ENCODE data around the gene PLA2G2C.
"Not testable (repeated sequence)": the region's sequence is repeated elsewhere in the genome, so short reads cannot be mapped to it uniquely, and the experiment has no call there.

The PLA2G2C gene

GRCh38 chr1:20185834-20186782 is at the start of gene PLA2G2C, which contains the start of gene UBXN10:
Gene PLA2G2C (minus strand): TSS chr1:20186518. CDS start chr1:20177363, 9,155 bp downstream.
Gene UBXN10 (plus strand): TSS chr1:20186096. CDS start chr1:20190562, 4,466 bp downstream.
- DNase-seq (ENCODE audit: low read depth in 2 of 2), result peak in 1 of 2 donors; percentile 4

GRCh38 chr1:20234788-20235535 is 48.6 kb upstream of the PLA2G2C start:
- DNase-seq (ENCODE audit: low read depth in 2 of 2), result no peak

DNA sequence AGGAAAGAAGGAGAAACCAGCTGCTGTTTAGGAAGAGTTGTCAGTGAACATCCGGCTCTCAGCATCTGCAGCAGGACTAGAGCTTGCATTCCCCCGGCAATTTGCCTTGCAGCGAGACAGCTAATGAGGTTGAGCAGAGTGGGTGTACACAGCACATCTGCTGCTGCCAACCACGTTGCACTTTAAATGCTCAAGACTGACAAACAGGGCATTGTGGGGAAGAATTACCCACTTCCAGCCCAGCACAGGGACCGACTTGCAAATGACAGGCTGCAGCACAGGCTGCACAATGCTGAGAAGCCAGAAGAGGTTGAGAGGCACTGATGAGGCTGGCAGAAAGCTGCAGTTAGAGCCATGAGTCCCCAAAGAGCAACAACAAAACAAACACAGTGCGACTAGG is 47.5 kb upstream of the PLA2G2C start:
- no peak for DNase-seq (ENCODE audit: low read depth in 2 of 2)

GRCh38 chr1:20233394-20233793 is 47.1 kb upstream of the PLA2G2C start:
- DNase-seq (ENCODE audit: low read depth in 2 of 2), result no peak

DNA sequence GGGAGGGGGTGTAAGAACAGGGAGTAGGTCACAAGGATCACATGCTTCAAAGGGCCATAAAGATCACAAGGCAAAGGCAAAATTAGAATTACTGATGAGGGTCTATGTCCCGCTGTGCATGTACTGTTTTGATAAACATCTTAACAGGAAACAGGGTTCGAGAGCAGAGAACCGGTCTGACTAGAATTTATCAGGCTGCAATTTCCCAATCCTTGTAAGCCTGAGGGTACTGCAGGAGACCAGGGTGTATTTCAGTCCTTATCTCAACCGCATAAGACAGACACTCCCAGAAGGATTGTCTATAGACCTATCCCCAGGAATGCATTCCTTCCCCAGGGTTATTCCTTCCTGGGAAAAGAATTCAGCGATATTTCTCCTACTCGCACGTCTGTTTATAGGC is 46.2 kb upstream of the PLA2G2C start:
- not testable (repeated sequence) for DNase-seq (ENCODE audit: low read depth in 2 of 2)

GRCh38 chr1:20229171-20229570 is 42.9 kb upstream of the PLA2G2C start:
- no peak for DNase-seq (ENCODE audit: low read depth in 2 of 2)

DNA sequence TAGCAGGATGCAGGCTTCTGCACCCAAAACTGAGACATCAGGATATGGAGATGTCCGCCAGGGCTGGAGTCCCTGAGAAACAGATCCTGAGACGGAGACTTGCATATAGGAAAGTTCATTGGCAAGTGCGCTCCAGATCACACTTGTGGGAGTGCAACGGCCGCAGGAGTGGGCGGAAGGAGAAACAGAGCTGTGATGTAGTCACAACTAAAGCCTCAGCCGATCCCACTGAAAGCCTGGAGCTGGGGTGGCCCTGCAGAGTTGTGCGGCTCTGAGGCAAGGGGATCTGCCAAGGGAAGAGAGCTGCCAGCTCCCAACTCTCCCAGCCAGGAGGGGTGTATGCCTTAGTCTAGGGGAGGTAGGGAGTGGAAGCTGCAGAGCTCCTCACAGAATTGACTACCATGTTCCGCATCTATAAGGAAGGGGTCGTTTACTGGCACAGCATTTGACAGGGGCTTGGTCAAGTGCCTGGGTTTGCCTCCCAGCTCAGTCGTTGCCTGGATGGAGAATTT is 42.1 kb upstream of the PLA2G2C start:
- DNase-seq (ENCODE audit: low read depth in 2 of 2), result no peak

- no peak for DNase-seq (ENCODE audit: low read depth in 2 of 2)
Measured at GRCh38 chr1:20227704-20228103, 41.4 kb upstream of the PLA2G2C start.

- no peak for DNase-seq (ENCODE audit: low read depth in 2 of 2)
Measured at GRCh38 chr1:20224546-20224945, 38.2 kb upstream of the PLA2G2C start.

- DNase-seq (ENCODE audit: low read depth in 2 of 2), result no peak
Measured at GRCh38 chr1:20223551-20224419, 37.5 kb upstream of the PLA2G2C start.

DNA sequence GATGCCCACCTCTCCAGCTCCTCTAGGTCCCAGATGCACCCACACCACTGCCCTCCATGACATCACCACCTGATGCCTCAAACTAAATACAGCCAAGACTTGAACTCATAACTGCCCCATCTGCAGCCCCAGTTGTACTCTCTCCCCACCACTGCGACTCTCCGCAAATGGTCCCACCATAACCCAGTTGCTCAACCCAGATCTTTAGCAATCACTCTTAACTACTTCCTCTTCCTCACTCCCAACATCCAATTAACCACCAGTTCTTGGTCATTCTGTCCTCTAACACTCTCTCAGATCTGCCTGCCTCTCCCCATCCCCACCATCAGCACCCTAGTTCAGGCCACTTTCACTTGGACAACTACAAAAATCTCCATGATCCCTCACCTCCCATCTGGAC is 36.8 kb upstream of the PLA2G2C start:
- DNase-seq (ENCODE audit: low read depth in 2 of 2), result no peak

DNA sequence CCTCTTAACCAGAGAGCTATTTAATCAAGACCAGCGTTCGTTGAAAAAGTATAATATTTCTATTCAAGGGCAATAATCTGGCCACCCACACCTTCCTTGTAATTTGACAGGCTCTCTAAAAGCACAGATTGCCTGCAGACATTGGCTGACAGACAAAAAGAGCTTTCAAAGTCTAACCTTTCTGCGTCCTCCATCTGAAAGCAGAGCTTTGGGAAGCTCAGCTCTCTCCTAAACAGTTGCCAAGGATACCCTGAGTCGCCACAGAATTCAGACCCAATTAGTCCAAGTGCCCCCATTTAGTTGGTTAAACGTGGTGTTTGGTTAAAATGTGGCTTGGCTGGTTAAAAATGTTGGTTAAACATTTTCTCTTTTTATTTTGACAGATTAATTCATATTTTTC is 33.7 kb upstream of the PLA2G2C start:
- no peak for DNase-seq (ENCODE audit: low read depth in 2 of 2)

DNA sequence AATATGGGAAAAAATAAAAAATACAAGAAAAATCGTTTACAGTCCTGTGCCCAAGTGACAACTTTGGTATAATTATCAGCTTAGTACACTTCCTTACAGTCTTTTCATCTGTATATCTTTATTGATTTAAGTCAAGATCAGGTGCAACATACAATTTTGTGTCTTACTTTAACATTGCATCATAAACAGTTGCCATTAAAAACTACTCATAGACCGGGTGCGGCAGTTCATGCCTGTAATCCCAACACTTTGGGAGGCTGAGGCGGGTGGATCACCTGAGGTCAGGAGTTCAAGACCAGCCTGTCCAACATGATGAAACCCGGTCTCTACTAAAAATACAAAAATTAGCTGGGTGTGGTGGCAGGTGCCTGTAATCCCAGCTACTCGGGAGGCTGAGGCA is 32.7 kb upstream of the PLA2G2C start:
- DNase-seq (ENCODE audit: low read depth in 2 of 2), result not testable (repeated sequence)

- DNase-seq (ENCODE audit: low read depth in 2 of 2), result no peak
Measured at GRCh38 chr1:20216574-20216973, 30.3 kb upstream of the PLA2G2C start.

GRCh38 chr1:20215716-20216115 is 29.4 kb upstream of the PLA2G2C start:
- DNase-seq (ENCODE audit: low read depth in 2 of 2), result no peak

DNA sequence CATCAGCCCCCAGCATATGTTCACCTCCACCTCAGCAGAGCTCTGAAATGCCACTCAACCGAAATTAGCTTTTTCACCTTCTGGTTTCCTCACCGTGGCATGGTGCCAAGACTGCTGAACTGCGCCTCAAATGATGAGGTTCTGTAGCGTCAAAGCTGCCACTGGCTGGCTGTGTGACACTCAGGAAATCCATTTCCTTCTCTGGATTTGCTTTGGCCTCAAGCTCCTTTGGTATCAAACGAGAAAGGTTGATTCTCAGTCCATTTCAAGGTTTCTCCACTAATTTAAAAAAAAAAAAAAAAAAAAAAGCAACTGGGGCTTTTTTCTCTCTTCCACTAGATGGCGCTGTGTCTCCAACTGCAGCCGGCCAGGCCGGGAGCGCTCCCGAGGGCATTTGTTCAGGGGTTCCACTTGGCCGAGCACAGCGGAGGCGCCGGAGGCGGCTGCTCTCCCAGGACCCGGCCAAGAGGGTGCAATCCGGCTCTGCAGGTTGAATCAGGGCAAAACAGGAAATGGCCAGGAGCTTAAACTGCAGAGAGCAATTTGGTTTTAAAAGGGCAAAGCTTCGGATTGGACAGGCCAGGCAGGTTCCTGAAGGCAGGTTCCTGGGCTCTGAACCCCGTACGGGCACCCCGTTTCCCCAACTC is 26.5 kb upstream of the PLA2G2C start:
- DNase-seq (ENCODE audit: low read depth in 2 of 2), result peak; percentile 5 to 13

DNA sequence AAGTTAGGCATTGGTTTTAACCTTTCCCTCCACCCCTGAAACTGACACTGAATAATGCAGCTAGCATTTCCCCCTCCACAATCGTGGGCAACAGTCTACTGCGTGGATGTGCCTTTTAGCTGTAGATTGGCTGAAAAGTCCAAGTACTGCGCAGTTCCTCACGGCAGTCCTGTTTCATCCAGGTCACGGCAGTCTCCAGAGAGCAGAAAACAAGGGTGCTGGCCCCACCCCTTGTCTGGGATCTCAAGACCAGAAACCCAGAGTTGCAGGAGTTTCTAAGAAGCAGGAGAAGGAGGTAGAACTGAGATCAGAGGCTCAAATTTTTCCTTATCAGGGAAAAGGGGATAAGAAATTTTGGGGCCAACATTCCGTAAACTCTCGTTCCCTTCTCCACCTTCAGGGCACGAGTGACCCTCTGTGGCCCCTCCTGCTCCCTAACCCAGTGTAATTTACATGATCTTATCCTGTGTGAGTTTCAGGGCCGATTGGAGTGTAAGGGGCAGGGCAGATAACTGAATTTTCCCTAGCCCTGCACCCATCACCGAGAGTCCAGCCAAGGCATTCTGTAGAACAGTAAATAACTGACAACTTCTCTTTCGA is 25.9 kb upstream of the PLA2G2C start:
- no peak for DNase-seq (ENCODE audit: low read depth in 2 of 2)

DNA sequence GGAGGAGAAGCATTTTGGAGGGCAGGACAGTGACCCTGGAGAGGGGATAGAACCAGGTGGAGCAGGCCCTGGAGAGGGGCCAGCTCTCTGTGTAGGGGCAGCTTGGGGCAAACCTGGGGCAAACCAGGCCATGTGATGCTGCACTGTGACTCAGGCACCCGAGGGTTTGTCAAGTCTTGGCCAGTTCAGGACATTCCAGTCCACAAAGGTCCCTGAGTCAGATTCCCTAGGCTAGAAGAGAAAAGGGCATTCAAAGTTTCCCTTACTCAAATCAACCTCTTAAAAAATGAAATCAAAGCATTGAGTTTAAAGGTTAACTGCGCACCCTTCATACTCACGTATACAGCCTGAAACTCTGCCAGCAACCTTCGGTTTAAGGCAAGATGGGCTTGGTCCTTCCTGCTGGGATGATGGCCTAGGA is 25.2 kb upstream of the PLA2G2C start:
- no peak for DNase-seq (ENCODE audit: low read depth in 2 of 2)

- no peak for DNase-seq (ENCODE audit: low read depth in 2 of 2)
Measured at GRCh38 chr1:20210736-20211460, 24.6 kb upstream of the PLA2G2C start.

- DNase-seq (ENCODE audit: low read depth in 2 of 2), result no peak
Measured at GRCh38 chr1:20209471-20209870, 23.2 kb upstream of the PLA2G2C start.

Measured in activated CD8-positive, alpha-beta memory T cell treated with anti-CD3 and anti-CD28 coated beads for 4 hours (primary cell).